Erythroblast (primary cell): ENCODE data around the gene GNAI1.

ENCODE experiments used
- GATA1 ChIP-seq: IDR thresholded peaks from 2 replicates; pipeline ENCODE4 v1.6.1; 2011; ENCODE audit warnings: low read depth, mild to moderate bottlenecking, control low read depth, low read length, moderate library complexity
- POLR2A ChIP-seq: IDR thresholded peaks from 2 replicates; pipeline ENCODE4 v1.6.1; 2011; ENCODE audit warnings: mild to moderate bottlenecking, low read length

GRCh38 chr7:80172387-80172786 lies 37.8 kb downstream of the GNAI1 start:
- TF ChIP-seq POLR2A = no peak
- TF ChIP-seq GATA1 = no peak
